Measurements from ENCODE around the gene PDXK.

Gene PDXK

GRCh38 chr21:43721939-43722338, 3.0 kb downstream of the PDXK start:
- Histone ChIP-seq H3K79me2 (peaks cover 4% of the 10 kb centered on the region), H3K27me3 (ENCODE audit: control insufficient read depth, insufficient read depth, low read length) (no peaks in the 10 kb centered on the region), H3K9me3 (ENCODE audit: control insufficient read depth, low read length) (no peaks in the 10 kb centered on the region), H3K4me3 (ENCODE audit: low read depth, low read length) (no peak overlapping the region), H2AFZ (no peak overlapping the region), H3K4me2 (ENCODE audit: low read length) (no peak overlapping the region), H3K4me1 (no peaks in the 10 kb centered on the region), H3K36me3 (ENCODE audit: control insufficient read depth, insufficient read depth, low read length) (no peaks in the 10 kb centered on the region), H3K9ac (no peak overlapping the region), H3K27ac (no peak overlapping the region)
- TF ChIP-seq CTCF (IDR thresholded peaks at IDR 0.05) = no peak

GRCh38 chr21:43723648-43724047, 4.7 kb downstream of the PDXK start:
- no peak overlapping the region for H3K9ac ChIP-seq

GRCh38 chr21:43726686-43727518, 8.0 kb downstream of the PDXK start:
- Histone ChIP-seq H3K4me1 (peaks cover 9% of the 10 kb centered on the region), H3K9ac (no peak overlapping the region)

More at GRCh38 chr21:43723648-43724047, 4.7 kb downstream of the PDXK start:
- Histone ChIP-seq H2AFZ (no peak overlapping the region), H3K4me1 (peaks cover 9% of the 10 kb centered on the region), H3K4me2 (ENCODE audit: low read length) (no peak overlapping the region), H3K79me2 (peaks cover 4% of the 10 kb centered on the region), H3K4me3 (ENCODE audit: low read depth, low read length) (no peak overlapping the region), H3K36me3 (ENCODE audit: control insufficient read depth, insufficient read depth, low read length) (no peaks in the 10 kb centered on the region), H3K27me3 (ENCODE audit: control insufficient read depth, insufficient read depth, low read length) (no peaks in the 10 kb centered on the region), H3K27ac (no peak overlapping the region), H3K9me3 (ENCODE audit: control insufficient read depth, low read length) (no peaks in the 10 kb centered on the region)
- TF ChIP-seq CTCF (IDR thresholded peaks at IDR 0.05) = no peak

GRCh38 chr21:43727519-43728153, 8.7 kb downstream of the PDXK start:
- Histone ChIP-seq H3K4me2 (ENCODE audit: low read length) (peak overlapping the region; percentile 71), H3K9ac (no peak overlapping the region), H2AFZ (no peak overlapping the region), H3K4me3 (ENCODE audit: low read depth, low read length) (peak overlapping the region; percentile 35), H3K9me3 (ENCODE audit: control insufficient read depth, low read length) (no peaks in the 10 kb centered on the region), H3K4me1 (peaks cover 9% of the 10 kb centered on the region), H3K27me3 (ENCODE audit: control insufficient read depth, insufficient read depth, low read length) (no peaks in the 10 kb centered on the region), H3K79me2 (peaks cover 6% of the 10 kb centered on the region), H3K27ac (peak overlapping the region; percentile 29), H3K36me3 (ENCODE audit: control insufficient read depth, insufficient read depth, low read length) (no peaks in the 10 kb centered on the region)
- no peak for TF ChIP-seq CTCF (IDR thresholded peaks at IDR 0.05)

More at GRCh38 chr21:43726686-43727518, 8.0 kb downstream of the PDXK start:
- H3K27me3 ChIP-seq (ENCODE audit: control insufficient read depth, insufficient read depth, low read length) = no peaks in the 10 kb centered on the region
- no peak overlapping the region for H3K4me3 ChIP-seq (ENCODE audit: low read depth, low read length)
- no peaks in the 10 kb centered on the region for H3K9me3 ChIP-seq (ENCODE audit: control insufficient read depth, low read length)
- peaks cover 6% of the 10 kb centered on the region for H3K79me2 ChIP-seq
- H3K4me2 ChIP-seq (ENCODE audit: low read length) = peak overlapping the region; percentile 71
- no peak for TF ChIP-seq CTCF (IDR thresholded peaks at IDR 0.05)
- no peaks in the 10 kb centered on the region for H3K36me3 ChIP-seq (ENCODE audit: control insufficient read depth, insufficient read depth, low read length)
- H2AFZ ChIP-seq = no peak overlapping the region
- peak overlapping the region; percentile 29 for H3K27ac ChIP-seq

Measured in parathyroid adenoma (tissue), 2 donors.